HepG2 (cell line): ENCODE results near the gene ZMYND12. TPM values are rescaled to one million over a fixed set of nuclear protein-coding genes. Genes with fewer than 3 reads are reported as not detected.
A peak's percentile ranks its signal among the peaks of the same experiment; 100 is the strongest.

ENCODE experiments used
- AKAP8 ChIP-seq: sonication (generic); formaldehyde crosslinking; IDR thresholded peaks from 2 replicates; pipeline ENCODE4 v1.5.1; 2020; ENCODE audit warnings: mild to moderate bottlenecking, missing genetic modification reagents
- ARHGAP35 ChIP-seq: sonication (generic); formaldehyde crosslinking; IDR thresholded peaks from 2 replicates; pipeline ENCODE4 v1.9.0; 2022; ENCODE audit warnings: mild to moderate bottlenecking, inconsistent platforms, moderate library complexity, missing genetic modification reagents, borderline replicate concordance
- BCL6 ChIP-seq: IDR thresholded peaks from 2 replicates; pipeline ENCODE4 v1.6.1; 2016; ENCODE audit warnings: missing genetic modification reagents, missing compliant biosample characterization
- CHD4 ChIP-seq: fragments of 200-600 bp; sonication (generic); IDR thresholded peaks from 2 replicates; pipeline ENCODE4 v1.7.0; 2017; ENCODE audit warnings: mild to moderate bottlenecking, low read length, borderline replicate concordance
- GTF2F1 ChIP-seq: fragments of 150-350 bp; IDR thresholded peaks from 2 replicates; pipeline ENCODE4 v1.6.1; 2014; ENCODE audit warnings: low read length
- HOMEZ ChIP-seq: IDR thresholded peaks from 2 replicates; pipeline ENCODE4 v1.6.1; 2016; ENCODE audit warnings: low read depth
- KLF12 ChIP-seq: sonication (generic); formaldehyde crosslinking; IDR thresholded peaks from 2 replicates; pipeline ENCODE4 v1.4.0; 2020; ENCODE audit warnings: missing genetic modification reagents, borderline replicate concordance
- KLF9 ChIP-seq: IDR thresholded peaks from 2 replicates; pipeline ENCODE4 v1.6.1; 2016; ENCODE audit warnings: low read depth
- MEIS1 ChIP-seq: sonication (generic); formaldehyde crosslinking; IDR thresholded peaks from 2 replicates; pipeline ENCODE4 v1.9.0; 2021; ENCODE audit warnings: mild to moderate bottlenecking, missing genetic modification reagents, moderate library complexity, borderline replicate concordance
- MYC ChIP-seq: sonication (generic); formaldehyde crosslinking; IDR thresholded peaks from 2 replicates; pipeline ENCODE4 v1.9.0; 2021; ENCODE audit warnings: missing genetic modification reagents, borderline replicate concordance
- NPAS2 ChIP-seq: sonication (generic); formaldehyde crosslinking; IDR thresholded peaks from 2 replicates; pipeline ENCODE4 v1.8.0; 2022; ENCODE audit warnings: mild to moderate bottlenecking, missing genetic modification reagents, borderline replicate concordance
- RNF2 ChIP-seq: fragments of 450-650 bp; conservative IDR thresholded peaks from 2 replicates; pipeline ENCODE4 v1.6.1; 2016; ENCODE audit warnings: low read depth
- SATB2 ChIP-seq: sonication (generic); formaldehyde crosslinking; IDR thresholded peaks from 2 replicates; pipeline ENCODE4 v1.5.0; 2020; ENCODE audit warnings: missing genetic modification reagents
- SOX5 ChIP-seq: IDR thresholded peaks from 2 replicates; pipeline ENCODE4 v1.6.1; 2016; ENCODE audit warnings: borderline replicate concordance
- U2AF2 ChIP-seq: fragments of 200-400 bp; formaldehyde crosslinking; IDR thresholded peaks from 2 replicates; pipeline ENCODE4 v1.6.1; 2017; ENCODE audit warnings: low read depth, mild to moderate bottlenecking, low read length
- ZBTB44 ChIP-seq: sonication (generic); formaldehyde crosslinking; IDR thresholded peaks from 2 replicates; pipeline ENCODE4 v1.4.0; 2020; ENCODE audit warnings: missing genetic modification reagents
- ZFP36L2 ChIP-seq: sonication (generic); formaldehyde crosslinking; IDR thresholded peaks from 2 replicates; pipeline ENCODE4 v1.4.0; 2020; ENCODE audit warnings: missing genetic modification reagents
- ZHX1 ChIP-seq: sonication (generic); formaldehyde crosslinking; IDR thresholded peaks from 2 replicates; pipeline ENCODE4 v1.8.1; 2022; ENCODE audit warnings: low read depth, mild to moderate bottlenecking, missing genetic modification reagents
- ZNF292 ChIP-seq: sonication (generic); formaldehyde crosslinking; IDR thresholded peaks from 2 replicates; pipeline ENCODE4 v1.8.1; 2022; ENCODE audit warnings: mild to moderate bottlenecking, low read depth, missing genetic modification reagents, borderline replicate concordance
- ZNF614 ChIP-seq: IDR thresholded peaks from 2 replicates; pipeline ENCODE4 v1.6.1; 2018; ENCODE audit warnings: missing biosample characterization, missing genetic modification reagents, inconsistent platforms, borderline replicate concordance
- polyA plus RNA-seq, 8 experiments: library from polyadenylated mRNA; depleted of rRNA in 3 of 8; stranded (reverse) in 7 of 8; unstranded in 1 of 8; fragments of >200 nt; fragmentation: Illumina TruSeq in 4 of 8; extraction: Trizol in 4 of 8; gene quantifications; 2 replicates each; pipeline versions ENCODE4 v1.2.1 to v1.2.3, GENCODE V29; 2011 to 2016; ENCODE audit warnings: low read depth in 4 of 8, missing spikeins in 1 of 8, mixed read lengths in 1 of 8; ENCODE audit not compliant: insufficient read depth in 1 of 8
- total RNA-seq, 5 experiments: library from RNA; depleted of rRNA; stranded (reverse); fragments of >200 nt; fragmentation: Illumina TruSeq; extraction: Trizol; gene quantifications; 2 replicates each; pipeline ENCODE4 v1.2.3, GENCODE V29; 2016; ENCODE audit warnings: low read depth in 1 of 5
- TF ChIP-seq, protein P1 (sequence below): sonication (generic); formaldehyde crosslinking; IDR thresholded peaks from 2 replicates; pipeline ENCODE4 v1.8.1; 2022; ENCODE audit warnings: mild to moderate bottlenecking, missing genetic modification reagents

Gene ZMYND12
- total and polyA plus RNA-seq, 2 of the 13 experiments (the other 11 are each of a cell fraction or from before 2014, with no cell fraction given) = 0.13 to 0.71 TPM

DNA sequence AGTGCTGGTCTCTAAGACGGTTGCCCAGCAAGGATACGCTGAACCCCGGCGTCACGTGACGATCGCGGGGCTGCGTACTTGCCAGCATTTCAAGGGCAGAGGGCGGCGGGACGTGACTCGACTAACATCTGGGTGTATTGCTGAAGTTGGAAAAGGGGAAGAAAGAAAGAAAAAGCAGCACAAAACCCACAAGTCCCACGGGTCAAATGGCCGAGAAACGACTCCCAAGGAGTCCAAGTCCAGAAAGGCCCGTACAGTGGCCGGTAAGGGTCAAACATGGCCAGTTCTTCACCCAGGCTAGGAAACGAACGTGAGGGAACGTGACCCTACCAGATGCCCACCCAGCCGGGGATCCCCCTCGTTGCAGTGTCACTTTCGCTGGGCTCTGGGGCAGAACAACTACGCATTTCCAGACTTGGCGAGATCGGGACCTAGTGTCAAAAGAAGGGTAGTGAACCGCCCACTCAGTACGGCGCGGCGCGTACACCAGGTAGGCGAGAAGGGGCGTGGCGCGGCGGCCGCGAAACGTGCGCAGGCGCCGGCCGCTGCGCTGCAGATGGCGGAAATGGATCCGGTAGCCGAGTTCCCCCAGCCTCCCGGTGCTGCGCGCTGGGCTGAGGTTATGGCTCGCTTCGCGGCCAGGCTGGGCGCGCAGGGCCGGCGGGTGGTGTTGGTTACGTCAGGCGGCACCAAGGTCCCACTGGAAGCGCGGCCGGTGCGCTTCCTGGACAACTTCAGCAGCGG is at the start of gene ZMYND12, which contains the start of gene PPCS (continued):
- peak; percentile 15; the same call in 1 of the 2 replicates for TF ChIP-seq BCL6 (CRISPR knock-in tag)
- 0 out of 2 replicates have a peak, but pooled peaks have one; percentile 77 for TF ChIP-seq U2AF2
- 0 out of 2 replicates have a peak, but pooled peaks have one; percentile 26 for TF ChIP-seq AKAP8
- no peak; the same call in 1 of the 2 replicates for TF ChIP-seq MEIS1 (CRISPR knock-in tag)
- no peak for TF ChIP-seq NPAS2 (CRISPR knock-in tag)
- no peak for TF ChIP-seq SATB2 (CRISPR knock-in tag)
- TF ChIP-seq, protein P1, sequence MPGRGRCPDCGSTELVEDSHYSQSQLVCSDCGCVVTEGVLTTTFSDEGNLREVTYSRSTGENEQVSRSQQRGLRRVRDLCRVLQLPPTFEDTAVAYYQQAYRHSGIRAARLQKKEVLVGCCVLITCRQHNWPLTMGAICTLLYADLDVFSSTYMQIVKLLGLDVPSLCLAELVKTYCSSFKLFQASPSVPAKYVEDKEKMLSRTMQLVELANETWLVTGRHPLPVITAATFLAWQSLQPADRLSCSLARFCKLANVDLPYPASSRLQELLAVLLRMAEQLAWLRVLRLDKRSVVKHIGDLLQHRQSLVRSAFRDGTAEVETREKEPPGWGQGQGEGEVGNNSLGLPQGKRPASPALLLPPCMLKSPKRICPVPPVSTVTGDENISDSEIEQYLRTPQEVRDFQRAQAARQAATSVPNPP (CRISPR knock-in tag) = no peak
- peak; percentile 53; the same call in 1 of the 2 replicates for TF ChIP-seq KLF12
- TF ChIP-seq ZNF614 (CRISPR knock-in tag) = no peak; the same call in 1 of the 2 replicates
- TF ChIP-seq GTF2F1 = no peak
- TF ChIP-seq RNF2 = no peak; the same call in 1 of the 2 replicates
- TF ChIP-seq MYC (CRISPR knock-in tag) = peak; percentile 84
- TF ChIP-seq ZFP36L2 (CRISPR knock-in tag) = no peak
- no peak for TF ChIP-seq ZNF292
- peak; percentile 79; the same call in 1 of the 2 replicates for TF ChIP-seq ZHX1
- peak; percentile 3; the same call in 1 of the 2 replicates for TF ChIP-seq SOX5 (CRISPR knock-in tag)
- peak; percentile 82; the same call in 1 of the 2 replicates for TF ChIP-seq KLF9 (CRISPR knock-in tag)
- TF ChIP-seq HOMEZ (CRISPR knock-in tag) = no peak
- no peak; the same call in 1 of the 2 replicates for TF ChIP-seq ARHGAP35 (CRISPR knock-in tag)
- 0 out of 2 replicates have a peak, but pooled peaks have one; percentile 3 for TF ChIP-seq ZBTB44 (CRISPR knock-in tag)
- TF ChIP-seq CHD4 = no peak
